ENCODE data around the gene HDAC4.

HDAC4 gene

GRCh38 chr2:239365782-239366435 lies 34.9 kb downstream of the HDAC4 start:
- DNase-seq: no peak

- DNase-seq: no peak
Measured at GRCh38 chr2:239365071-239365781, 35.6 kb downstream of the HDAC4 start.

GRCh38 chr2:239363946-239364637 lies 36.7 kb downstream of the HDAC4 start:
- no peak for DNase-seq

GRCh38 chr2:239362507-239362906 lies 38.3 kb downstream of the HDAC4 start:
- no peak for DNase-seq

- DNase-seq: no peak
Measured at GRCh38 chr2:239361311-239361642, 39.5 kb downstream of the HDAC4 start.

- no peak for DNase-seq
Measured at GRCh38 chr2:239360421-239361310, 40.2 kb downstream of the HDAC4 start.

- no peak for DNase-seq
Measured at GRCh38 chr2:239360008-239360407, 40.8 kb downstream of the HDAC4 start.

- no peak for DNase-seq
Measured at GRCh38 chr2:239359196-239359912, 41.5 kb downstream of the HDAC4 start.

- no peak for DNase-seq
Measured at GRCh38 chr2:239358062-239358754, 42.6 kb downstream of the HDAC4 start.

- DNase-seq: no peak
Measured at GRCh38 chr2:239355724-239356123, 45.1 kb downstream of the HDAC4 start.

GRCh38 chr2:239355139-239355538 lies 45.7 kb downstream of the HDAC4 start:
- DNase-seq: no peak

- no peak for DNase-seq
Measured at GRCh38 chr2:239354791-239355136, 46.1 kb downstream of the HDAC4 start.

- DNase-seq: no peak
Measured at GRCh38 chr2:239354132-239354790, 46.6 kb downstream of the HDAC4 start.

- DNase-seq: no peak
Measured at GRCh38 chr2:239353692-239354091, 47.1 kb downstream of the HDAC4 start.

- no peak for DNase-seq
Measured at GRCh38 chr2:239351687-239352086, 49.1 kb downstream of the HDAC4 start.

- DNase-seq: no peak
Measured at GRCh38 chr2:239349453-239350135, 51.2 kb downstream of the HDAC4 start.

- no peak for DNase-seq
Measured at GRCh38 chr2:239348563-239349452, 52.0 kb downstream of the HDAC4 start.

GRCh38 chr2:239346676-239347075 lies 54.1 kb downstream of the HDAC4 start:
- no peak for DNase-seq

- no peak for DNase-seq
Measured at GRCh38 chr2:239345251-239345650, 55.6 kb downstream of the HDAC4 start.

GRCh38 chr2:239344857-239345216 lies 56.0 kb downstream of the HDAC4 start:
- no peak for DNase-seq
